GM19099 (cell line): ENCODE results near the gene POLR1E.

Experiments
- POLR2A ChIP-seq: IDR thresholded peaks from 3 replicates; pipeline ENCODE4 v1.6.1; 2011; ENCODE audit warnings: low read depth; ENCODE audit not compliant: insufficient read length; ENCODE audit errors: extremely low read depth

The POLR1E gene, protein sequence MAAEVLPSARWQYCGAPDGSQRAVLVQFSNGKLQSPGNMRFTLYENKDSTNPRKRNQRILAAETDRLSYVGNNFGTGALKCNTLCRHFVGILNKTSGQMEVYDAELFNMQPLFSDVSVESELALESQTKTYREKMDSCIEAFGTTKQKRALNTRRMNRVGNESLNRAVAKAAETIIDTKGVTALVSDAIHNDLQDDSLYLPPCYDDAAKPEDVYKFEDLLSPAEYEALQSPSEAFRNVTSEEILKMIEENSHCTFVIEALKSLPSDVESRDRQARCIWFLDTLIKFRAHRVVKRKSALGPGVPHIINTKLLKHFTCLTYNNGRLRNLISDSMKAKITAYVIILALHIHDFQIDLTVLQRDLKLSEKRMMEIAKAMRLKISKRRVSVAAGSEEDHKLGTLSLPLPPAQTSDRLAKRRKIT

DNA sequence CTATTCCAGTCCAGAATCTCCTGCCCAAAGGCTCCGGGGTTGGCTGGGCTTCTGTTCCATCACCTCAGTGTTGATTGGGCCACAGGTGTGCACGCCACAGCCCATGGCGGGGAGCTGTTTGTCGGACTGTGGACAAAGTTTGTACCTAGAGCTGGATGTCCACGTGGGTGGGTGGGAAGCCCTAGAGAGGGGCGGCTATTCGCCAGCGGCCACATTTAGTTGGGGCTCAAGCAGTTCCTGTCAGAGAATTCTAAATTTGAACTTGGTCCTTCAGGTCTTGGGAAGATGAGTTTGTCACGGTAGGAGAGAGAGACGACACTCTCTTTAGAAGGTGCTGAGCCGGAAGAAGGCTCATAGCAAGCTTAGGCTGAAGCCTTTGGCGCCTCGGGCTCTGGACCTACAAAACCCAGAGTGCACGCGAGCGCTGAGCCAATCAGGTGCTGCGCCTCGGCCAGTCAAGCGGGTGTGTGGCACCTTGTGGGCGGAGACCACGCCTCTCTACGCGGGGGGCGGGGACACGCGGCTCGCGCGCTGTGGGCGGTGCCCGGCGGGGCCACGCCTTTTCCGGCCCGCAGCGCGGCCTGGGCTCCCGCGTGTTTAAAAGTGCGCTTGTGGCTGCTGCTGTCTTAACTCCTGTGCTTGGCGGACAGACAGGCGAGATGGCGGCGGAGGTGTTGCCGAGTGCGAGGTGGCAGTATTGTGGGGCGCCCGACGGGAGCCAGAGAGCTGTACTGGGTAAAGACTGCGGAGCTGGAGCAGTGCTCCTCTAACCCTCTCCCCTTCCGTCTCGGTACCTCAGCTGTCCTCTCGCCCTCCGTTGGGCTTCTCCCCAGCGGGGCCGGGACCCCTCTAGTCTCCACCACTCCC is at the start of gene POLR1E:
POLR1E (plus strand) TSS at position 560 of the 867 bp plus-strand sequence; CDS start at position 660, 100 bp downstream.
- peak; percentile 95 for TF ChIP-seq POLR2A

DNA sequence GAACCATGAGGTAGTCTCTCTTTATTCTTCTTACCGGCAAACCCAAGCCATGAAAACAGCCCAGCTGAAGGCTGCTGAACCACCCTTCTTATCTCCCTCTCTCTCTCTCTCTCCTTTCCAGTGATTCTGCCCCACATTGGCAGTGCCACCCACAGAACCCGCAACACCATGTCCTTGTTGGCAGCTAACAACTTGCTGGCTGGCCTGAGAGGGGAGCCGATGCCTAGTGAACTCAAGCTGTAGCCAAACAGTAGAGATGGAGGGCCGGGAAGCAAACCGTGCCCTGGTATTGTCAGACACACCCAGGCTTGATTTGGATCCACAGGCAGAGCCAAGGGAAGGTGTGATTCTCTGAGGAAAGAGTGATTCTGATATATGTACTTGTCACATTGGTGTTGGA is 49.2 kb upstream of the POLR1E start:
- TF ChIP-seq POLR2A, result no peak

DNA sequence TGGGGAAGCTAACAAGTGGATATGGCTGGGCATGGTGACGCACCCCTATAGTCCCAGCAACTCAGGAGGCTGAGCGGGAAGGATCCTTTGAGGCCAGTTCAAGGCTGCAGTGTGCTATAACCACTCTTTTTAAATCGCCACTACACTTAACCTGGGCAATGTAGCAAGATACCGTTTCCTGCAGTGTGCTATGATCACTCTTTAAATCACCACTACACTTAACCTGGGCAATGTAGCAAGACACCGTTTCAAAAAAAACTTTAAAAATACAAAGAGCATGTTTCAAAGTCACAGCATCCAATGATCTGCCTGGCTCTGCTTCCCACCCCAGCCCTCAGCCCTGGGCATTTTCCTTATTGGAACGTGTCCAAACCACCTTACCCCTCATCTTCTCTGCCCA is 48.7 kb upstream of the POLR1E start:
- no peak for TF ChIP-seq POLR2A

DNA sequence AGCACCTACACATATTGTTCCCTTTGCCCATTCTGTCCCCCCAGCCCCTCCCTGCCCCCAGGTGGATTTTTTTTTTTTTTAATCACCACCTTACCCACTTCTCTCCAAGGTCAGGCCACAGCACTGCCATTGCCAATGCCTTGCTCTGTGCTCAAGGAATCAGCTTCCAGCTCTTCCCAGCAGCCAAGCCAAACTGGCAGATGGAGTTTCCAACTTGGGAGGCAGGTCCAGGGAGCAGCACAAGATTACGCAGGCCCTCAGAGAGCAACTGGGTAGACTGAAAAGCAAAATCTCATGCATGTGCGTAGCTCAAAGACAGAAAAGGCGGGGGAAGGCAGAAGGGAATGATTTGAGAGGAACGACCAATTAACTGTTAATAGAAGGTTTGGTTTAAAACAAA is 48.1 kb upstream of the POLR1E start:
- TF ChIP-seq POLR2A, result no peak

DNA sequence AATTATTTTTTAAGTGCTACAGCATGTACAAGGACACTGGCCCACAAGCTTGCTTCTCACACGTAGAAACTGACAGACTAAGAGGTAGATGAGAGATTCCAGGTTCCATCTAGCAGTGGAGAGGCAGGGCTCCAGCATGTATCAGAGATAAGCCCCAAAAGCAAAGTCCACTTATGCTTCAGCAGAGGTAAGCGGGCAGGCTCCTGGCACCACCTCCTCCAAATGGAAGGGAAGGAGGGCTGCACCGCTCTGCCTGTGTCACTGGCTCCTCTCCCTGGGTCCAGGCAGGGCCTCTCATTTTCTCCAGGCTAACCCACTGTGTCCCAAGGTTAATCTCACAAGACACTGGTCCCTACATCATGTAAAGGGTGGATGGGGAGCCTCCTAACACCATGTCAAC is 47.4 kb upstream of the POLR1E start:
- no peak for TF ChIP-seq POLR2A

DNA sequence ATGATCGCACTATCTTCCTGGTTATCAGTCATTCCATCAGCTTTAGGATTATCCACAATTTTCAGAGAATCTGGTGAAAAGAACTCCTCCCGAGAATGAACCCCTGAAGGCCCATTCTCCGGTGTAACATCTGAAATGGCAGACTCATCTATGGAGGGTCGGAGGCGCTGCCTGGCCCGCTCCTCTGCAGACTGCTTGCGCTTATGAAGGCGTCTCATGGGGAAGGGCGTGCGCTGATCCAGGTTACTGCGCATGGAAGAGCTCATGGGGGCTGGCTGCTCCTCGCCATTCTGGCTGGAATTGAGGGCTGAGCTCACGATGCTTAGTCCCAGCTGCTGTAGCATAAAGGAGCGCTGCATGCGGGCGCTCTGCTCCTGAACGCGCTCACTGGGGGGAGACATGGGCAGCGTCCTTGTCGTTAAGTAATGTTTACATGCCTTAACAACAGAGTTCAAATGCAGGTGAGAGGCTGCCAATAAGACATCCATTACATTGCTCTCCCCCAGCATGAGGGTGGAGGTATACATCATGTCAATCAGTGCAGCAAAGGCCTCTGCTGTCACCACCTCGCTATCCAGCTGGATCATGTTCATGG is 43.9 kb upstream of the POLR1E start:
- no peak for TF ChIP-seq POLR2A

DNA sequence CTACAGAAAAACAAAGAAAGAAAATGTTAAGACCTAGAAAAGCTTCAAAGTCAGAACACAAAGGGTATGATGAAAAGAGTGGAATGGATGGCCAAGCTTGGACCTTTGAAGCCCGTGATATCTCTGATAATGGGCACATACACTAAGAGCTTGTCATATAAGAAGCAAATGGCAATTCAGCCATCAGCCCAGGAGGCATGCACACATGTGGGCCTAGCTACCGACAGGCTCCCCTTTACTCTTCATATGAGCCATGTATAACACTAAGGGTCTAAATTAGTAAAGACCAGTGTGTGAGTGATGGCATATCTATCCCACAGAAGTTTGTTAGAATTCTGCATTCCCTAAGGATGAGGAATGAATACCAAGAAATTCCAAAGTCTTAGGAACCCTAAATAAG is 43.2 kb upstream of the POLR1E start:
- no peak for TF ChIP-seq POLR2A

DNA sequence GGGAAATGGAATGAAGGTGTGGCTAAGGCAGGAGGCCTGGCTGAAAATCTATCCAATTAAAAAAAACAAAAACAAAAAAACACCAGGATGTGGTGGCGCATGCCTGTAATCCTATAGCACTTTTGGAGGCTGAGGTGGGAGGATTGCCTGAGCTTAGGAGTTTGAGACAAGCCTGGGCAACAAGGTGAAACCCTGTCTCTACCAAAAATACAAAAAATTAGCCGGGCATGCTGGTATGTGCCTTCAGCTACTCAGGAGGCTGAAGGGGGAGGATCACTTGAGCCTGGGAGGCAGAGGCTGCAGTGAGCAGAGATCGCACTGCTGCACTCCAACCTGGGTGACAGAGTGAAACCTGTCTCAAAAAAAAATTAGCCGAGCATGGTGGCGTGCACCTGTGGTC is 42.2 kb upstream of the POLR1E start:
- no peak for TF ChIP-seq POLR2A

DNA sequence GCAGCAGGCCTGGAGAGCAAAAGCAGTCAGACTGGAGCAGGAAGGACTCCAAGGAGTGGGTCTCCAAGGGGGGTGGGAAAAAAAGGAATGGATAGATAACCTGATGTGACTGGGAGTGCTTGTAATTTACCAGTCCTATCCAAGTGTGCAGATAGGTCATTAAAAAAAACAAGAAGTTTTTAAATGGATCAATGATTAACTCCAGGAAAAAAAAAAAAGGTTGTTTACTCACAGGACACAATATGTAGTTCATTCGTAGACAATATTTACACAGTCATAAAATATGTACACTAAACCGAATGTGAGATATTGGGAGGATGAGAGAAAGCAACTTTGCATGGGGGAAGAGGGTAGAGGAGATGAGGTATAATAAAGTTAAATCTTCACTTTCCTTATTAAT is 40.9 kb upstream of the POLR1E start:
- no peak for TF ChIP-seq POLR2A

DNA sequence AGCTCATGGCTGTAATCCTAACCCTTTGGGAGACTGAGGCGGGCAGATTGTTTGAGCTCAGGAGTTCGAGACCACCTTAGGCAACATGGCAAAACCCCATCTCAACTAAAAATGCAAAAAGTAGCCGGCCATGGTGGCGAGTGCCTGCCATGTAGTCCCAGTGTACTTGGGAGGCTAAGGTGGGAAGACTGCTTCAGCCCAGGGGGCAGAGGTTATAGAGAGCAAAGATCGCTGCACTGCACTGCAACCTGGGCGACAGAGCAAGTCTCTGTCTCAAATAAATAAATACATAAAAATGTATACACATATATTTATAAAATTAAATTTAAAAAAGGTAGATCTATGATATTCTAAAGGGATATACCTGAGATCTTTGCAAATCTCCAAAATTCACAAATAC is 39.9 kb upstream of the POLR1E start:
- no peak for TF ChIP-seq POLR2A

DNA sequence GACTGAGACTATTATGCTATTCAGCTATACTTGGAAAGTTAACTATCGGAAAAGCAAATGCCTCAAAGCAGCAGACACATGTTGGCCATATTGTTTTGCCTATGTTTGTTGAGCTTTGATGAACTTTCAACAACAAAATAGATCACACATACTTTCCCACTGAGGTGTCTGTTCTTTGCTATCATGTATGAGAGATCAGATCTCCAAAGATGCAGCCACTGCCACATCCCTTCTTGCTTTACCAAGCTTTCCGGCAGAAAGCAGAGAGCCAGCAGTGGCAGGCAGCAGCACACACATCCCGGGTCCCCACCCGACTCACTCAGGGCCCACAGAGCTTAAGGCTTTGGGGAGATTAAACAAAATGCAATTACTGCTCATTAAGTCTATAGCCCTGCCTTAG is 39.3 kb upstream of the POLR1E start:
- no peak for TF ChIP-seq POLR2A

DNA sequence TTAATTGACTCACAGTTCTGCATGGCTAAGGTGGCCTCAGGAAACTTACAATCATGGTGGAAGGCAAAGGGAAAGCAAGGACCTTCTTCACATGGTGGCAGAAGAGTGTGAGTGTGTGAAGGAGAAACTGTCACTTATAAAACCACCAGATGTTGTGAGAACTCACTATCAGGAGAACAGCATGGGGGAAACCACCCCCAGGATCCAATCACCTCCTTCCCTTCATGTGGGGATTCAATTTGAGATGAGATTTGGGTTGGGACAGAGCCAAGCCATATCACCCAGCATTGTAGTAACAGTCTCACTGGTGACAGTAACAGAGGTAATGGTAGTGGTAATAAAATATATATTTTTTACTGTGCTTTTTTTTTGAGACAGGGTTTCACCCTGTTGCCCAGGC is 38.6 kb upstream of the POLR1E start:
- TF ChIP-seq POLR2A, result no peak

DNA sequence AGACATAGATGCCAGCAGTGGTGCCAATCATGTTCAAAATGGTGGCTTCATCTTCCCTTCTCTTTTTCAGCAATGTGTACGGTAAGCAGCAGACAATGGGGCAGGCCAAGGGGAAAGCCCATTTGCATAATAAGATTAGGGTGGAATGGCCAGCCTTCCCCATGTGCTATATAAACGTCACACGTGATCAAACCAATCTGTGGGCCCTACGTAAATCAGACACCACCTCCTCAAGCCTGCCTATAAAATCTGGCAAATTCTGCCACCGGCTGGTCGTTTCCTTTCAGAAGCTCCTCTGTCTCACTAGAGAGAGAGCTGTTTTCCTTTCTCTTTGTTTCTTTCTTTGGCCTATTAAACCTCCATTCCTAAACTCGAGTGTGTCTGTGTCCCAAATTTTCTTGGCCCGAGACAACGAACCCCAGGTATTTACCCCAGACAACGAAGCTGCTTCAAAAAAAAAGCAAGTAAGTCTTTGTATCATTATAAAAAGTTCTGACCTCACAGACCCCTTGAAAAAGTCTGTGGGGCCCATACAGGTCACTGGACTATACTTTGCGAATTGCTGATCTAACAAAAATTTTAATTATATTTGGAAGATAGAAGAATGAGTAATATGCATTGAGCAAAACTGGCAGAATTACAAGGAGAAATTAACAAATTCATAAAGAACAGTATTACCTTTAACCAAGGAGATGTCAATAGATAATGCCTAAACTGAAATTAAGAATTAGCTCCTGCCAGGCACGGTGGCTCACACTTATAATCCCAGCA is 35.7 kb upstream of the POLR1E start:
- no peak for TF ChIP-seq POLR2A

DNA sequence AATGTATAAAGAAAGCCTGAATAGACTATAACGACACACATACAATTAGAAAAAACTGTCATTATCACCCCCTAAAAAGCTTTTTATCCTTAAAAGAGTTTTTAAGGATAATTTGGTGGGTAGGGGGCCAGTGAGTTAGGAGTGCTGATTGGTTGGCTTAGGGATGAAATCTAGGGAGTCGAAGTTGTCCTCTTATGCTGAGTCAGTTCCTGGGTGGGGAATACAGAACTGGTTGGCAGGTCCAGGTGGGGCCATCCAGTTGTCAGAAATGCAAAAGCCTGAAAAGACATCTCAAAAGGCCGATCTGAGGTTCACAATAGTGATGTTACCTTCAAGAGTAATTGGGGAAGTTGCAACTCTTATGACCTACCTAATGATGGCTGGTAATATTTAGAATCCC is 34.1 kb upstream of the POLR1E start:
- no peak for TF ChIP-seq POLR2A

DNA sequence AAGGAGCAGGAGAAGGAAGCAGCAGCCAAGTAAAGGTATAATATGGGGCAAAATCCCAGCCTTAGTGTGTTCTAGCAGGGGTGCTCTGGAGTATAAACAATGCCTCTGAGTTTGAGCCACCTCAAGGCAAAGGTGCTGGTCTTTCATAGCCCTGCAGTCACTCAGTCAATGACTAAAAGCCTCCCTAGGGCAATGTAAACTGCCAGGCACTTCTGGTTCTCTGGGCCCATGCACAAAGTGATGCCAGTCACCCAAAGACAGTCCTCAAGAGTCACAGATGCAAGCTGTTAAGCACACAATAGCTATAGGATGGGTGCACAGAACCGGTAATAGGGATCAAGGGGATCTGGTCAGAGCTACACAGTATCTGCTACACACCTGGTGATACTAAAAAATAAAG is 33.1 kb upstream of the POLR1E start:
- no peak for TF ChIP-seq POLR2A
